Esophagus muscularis mucosa (tissue), 4 donors: ENCODE data around the gene NUDCD2. TPM values are rescaled to one million over a fixed set of nuclear protein-coding genes. Genes with fewer than 3 reads are reported as not detected.

Source experiments
- DNase-seq: peaks from one replicate; pipeline ENCODE4 v3.0.0-alpha.2; 2017; ENCODE audit errors: extremely low spot score
- H3K27ac ChIP-seq, 4 donors: fragments of 200-600 bp; sonication (generic); replicated peaks in 1 of 4; 1 replicate in 3 of 4; 2 replicates in 1 of 4; pipeline ENCODE4 v1.5.1; 2016 to 2019; ENCODE audit warnings: mild to moderate bottlenecking in 1 of 4
- H3K27me3 ChIP-seq, 4 donors: fragments of 200-600 bp; sonication (generic); one replicate each; pipeline versions ENCODE4 v1.5.1 to v1.6.0; 2016 to 2019
- H3K36me3 ChIP-seq, 4 donors: fragments of 200-600 bp; sonication (generic); one replicate each; pipeline ENCODE4 v1.5.1; 2016 to 2019
- H3K4me1 ChIP-seq, 4 donors: fragments of 200-600 bp; sonication (generic); one replicate each; pipeline ENCODE4 v1.5.1; 2016 to 2019
- H3K4me3 ChIP-seq, 4 donors: fragments of 200-600 bp; sonication (generic); 1 replicate in 2 of 4; 2 replicates in 2 of 4; pipeline ENCODE4 v1.5.1; 2016 to 2019; ENCODE audit warnings: mild to moderate bottlenecking in 4 of 4, moderate library complexity in 1 of 4
- H3K9me3 ChIP-seq, 4 donors: fragments of 200-600 bp; sonication (generic); 1 replicate in 3 of 4; 2 replicates in 1 of 4; pipeline ENCODE4 v1.5.1; 2016 to 2019
- CTCF ChIP-seq, 3 experiments: fragments of 200-600 bp in 2 of 3; fragments of 450-650 bp in 1 of 3; sonication (generic) in 2 of 3; IDR thresholded peaks; one replicate each; pipeline ENCODE4 v1.5.1; 2017 to 2019; ENCODE audit warnings: antibody characterized with exemption in 3 of 3, mild to moderate bottlenecking in 2 of 3, moderate library complexity in 1 of 3
- EP300 ChIP-seq: sonication (generic); formaldehyde crosslinking; IDR thresholded peaks from one replicate; pipeline ENCODE4 v1.6.1; 2017; ENCODE audit warnings: antibody characterized with exemption
- POLR2A ChIP-seq: fragments of 450-650 bp; IDR thresholded peaks from one replicate; pipeline ENCODE4 v1.6.1; 2017; ENCODE audit warnings: antibody characterized with exemption, moderate library complexity, mild to moderate bottlenecking, low read depth
- POLR2AphosphoS5 ChIP-seq, 2 donors: sonication (generic); formaldehyde crosslinking; IDR thresholded peaks; one replicate each; pipeline ENCODE4 v1.6.1; 2017; ENCODE audit warnings: antibody characterized with exemption in 2 of 2
- WGBS: methylation state at CpG from one replicate; pipeline ENCODE4 v1.1.5; 2018; 5-methylcytosine and 5-hydroxymethylcytosine counted together
- intact Hi-C: fragments of 100-400 bp; cut with DNase I; formaldehyde crosslinking; loops from one replicate; pipeline ENCODE4 v1.15.1; 2023
- total RNA-seq, 4 donors: library from RNA; depleted of rRNA; stranded (reverse); fragments of >200 nt; gene quantifications; one replicate each; pipeline versions ENCODE4 v1.1.0 to v1.2.1, GENCODE V29; 2016

The NUDCD2 gene
- total RNA-seq, 4 donors from 2014 or later, result 7.6 to 12.5 (median 9.7) TPM

GRCh38 chr5:163489055-163489744, 29.3 kb upstream of the NUDCD2 start:
- Histone ChIP-seq H3K4me3 (no peak overlapping the region), H3K27ac (no peak overlapping the region), H3K27me3 (no peaks in the 10 kb centered on the region), H3K4me1 (no peaks in the 10 kb centered on the region), H3K36me3 (no peaks in the 10 kb centered on the region), H3K9me3 (no peaks in the 10 kb centered on the region)
- no peak for DNase-seq
- intact Hi-C loops, result no loop called here
- TF ChIP-seq POLR2A (no peak), CTCF (IDR thresholded peaks at IDR 0.05) (peak in 1 of 3 experiments; percentile 5), EP300 (no peak), POLR2AphosphoS5 (IDR thresholded peaks at IDR 0.05) (no peak)
- WGBS, result 89% methylated on average over 3 of the region's 6 CpGs

- Histone ChIP-seq H3K27ac (no peak overlapping the region), H3K27me3 (no peaks in the 10 kb centered on the region), H3K36me3 (no peaks in the 10 kb centered on the region), H3K4me3 (no peak overlapping the region), H3K9me3 (no peaks in the 10 kb centered on the region), H3K4me1 (no peaks in the 10 kb centered on the region)
- no peak for DNase-seq
- intact Hi-C loops, result no loop called here
- 100% methylated on average over 1 of the region's 1 CpG for WGBS
- TF ChIP-seq EP300 (no peak), POLR2AphosphoS5 (IDR thresholded peaks at IDR 0.05) (no peak), POLR2A (no peak), CTCF (IDR thresholded peaks at IDR 0.05) (no peak)
Measured at GRCh38 chr5:163478982-163479271, 19.0 kb upstream of the NUDCD2 start.

- H3K9me3 ChIP-seq, result no peaks in the 10 kb centered on the region
- intact Hi-C loops, result no loop called here
Measured at GRCh38 chr5:163478126-163478981, 18.5 kb upstream of the NUDCD2 start.

GRCh38 chr5:163475411-163475810, 15.5 kb upstream of the NUDCD2 start:
- Histone ChIP-seq H3K27ac (no peak overlapping the region), H3K4me1 (no peaks in the 10 kb centered on the region), H3K27me3 (no peaks in the 10 kb centered on the region), H3K4me3 (no peak overlapping the region), H3K36me3 (no peaks in the 10 kb centered on the region), H3K9me3 (no peaks in the 10 kb centered on the region)
- intact Hi-C loops, result no loop called here
- 81% methylated on average over 2 of the region's 2 CpGs for WGBS
- no peak for DNase-seq
- TF ChIP-seq CTCF (IDR thresholded peaks at IDR 0.05) (no peak), EP300 (no peak), POLR2A (no peak), POLR2AphosphoS5 (IDR thresholded peaks at IDR 0.05) (no peak)

More at GRCh38 chr5:163478126-163478981, 18.5 kb upstream of the NUDCD2 start:
- 79% methylated on average over 2 of the region's 2 CpGs for WGBS
- Histone ChIP-seq H3K4me3 (no peak overlapping the region), H3K27me3 (no peaks in the 10 kb centered on the region), H3K4me1 (no peaks in the 10 kb centered on the region), H3K36me3 (no peaks in the 10 kb centered on the region), H3K27ac (no peak overlapping the region)
- DNase-seq, result no peak
- TF ChIP-seq POLR2A (no peak), EP300 (no peak), POLR2AphosphoS5 (IDR thresholded peaks at IDR 0.05) (no peak)

- whole genome bisulfite sequencing, result 97% methylated on average over 3 of the region's 3 CpGs
Measured at GRCh38 chr5:163473635-163474243, 13.8 kb upstream of the NUDCD2 start.

More at GRCh38 chr5:163473635-163474243, 13.8 kb upstream of the NUDCD2 start:
- no peaks in the 10 kb centered on the region for H3K4me1 ChIP-seq
- DNase-seq, result no peak
- no peak overlapping the region for H3K4me3 ChIP-seq
- no peaks in the 10 kb centered on the region for H3K36me3 ChIP-seq
- peak in 2 of 3 experiments; percentile 18 to 58 for TF ChIP-seq CTCF (IDR thresholded peaks at IDR 0.05)
- no peak for TF ChIP-seq EP300
- no peaks in the 10 kb centered on the region for H3K9me3 ChIP-seq
- intact Hi-C loops, result no loop called here
- H3K27ac ChIP-seq, result no peak overlapping the region
- no peaks in the 10 kb centered on the region for H3K27me3 ChIP-seq
